HG03442 (cell line): ENCODE data around the gene LRCH2.
"Not testable (repeated sequence)": the region's sequence is repeated elsewhere in the genome, so short reads cannot be mapped to it uniquely, and the experiment has no call there.

Source experiments
- ATAC-seq: cut with Tn5 transposase; IDR thresholded peaks from one replicate; pipeline ENCODE4 v1.9.1; 2021; ENCODE audit warnings: mild to moderate bottlenecking, moderate library complexity; ENCODE audit not compliant: unreplicated experiment

Gene LRCH2, protein sequence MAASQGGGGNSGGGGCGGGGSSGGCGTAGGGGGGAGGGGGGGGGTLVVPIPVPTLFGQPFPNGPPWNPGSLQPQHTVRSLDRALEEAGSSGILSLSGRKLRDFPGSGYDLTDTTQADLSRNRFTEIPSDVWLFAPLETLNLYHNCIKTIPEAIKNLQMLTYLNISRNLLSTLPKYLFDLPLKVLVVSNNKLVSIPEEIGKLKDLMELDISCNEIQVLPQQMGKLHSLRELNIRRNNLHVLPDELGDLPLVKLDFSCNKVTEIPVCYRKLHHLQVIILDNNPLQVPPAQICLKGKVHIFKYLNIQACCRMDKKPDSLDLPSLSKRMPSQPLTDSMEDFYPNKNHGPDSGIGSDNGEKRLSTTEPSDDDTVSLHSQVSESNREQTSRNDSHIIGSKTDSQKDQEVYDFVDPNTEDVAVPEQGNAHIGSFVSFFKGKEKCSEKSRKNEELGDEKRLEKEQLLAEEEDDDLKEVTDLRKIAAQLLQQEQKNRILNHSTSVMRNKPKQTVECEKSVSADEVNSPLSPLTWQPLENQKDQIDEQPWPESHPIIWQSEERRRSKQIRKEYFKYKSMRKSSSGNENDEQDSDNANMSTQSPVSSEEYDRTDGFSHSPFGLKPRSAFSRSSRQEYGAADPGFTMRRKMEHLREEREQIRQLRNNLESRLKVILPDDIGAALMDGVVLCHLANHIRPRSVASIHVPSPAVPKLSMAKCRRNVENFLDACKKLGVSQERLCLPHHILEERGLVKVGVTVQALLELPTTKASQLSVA

DNA sequence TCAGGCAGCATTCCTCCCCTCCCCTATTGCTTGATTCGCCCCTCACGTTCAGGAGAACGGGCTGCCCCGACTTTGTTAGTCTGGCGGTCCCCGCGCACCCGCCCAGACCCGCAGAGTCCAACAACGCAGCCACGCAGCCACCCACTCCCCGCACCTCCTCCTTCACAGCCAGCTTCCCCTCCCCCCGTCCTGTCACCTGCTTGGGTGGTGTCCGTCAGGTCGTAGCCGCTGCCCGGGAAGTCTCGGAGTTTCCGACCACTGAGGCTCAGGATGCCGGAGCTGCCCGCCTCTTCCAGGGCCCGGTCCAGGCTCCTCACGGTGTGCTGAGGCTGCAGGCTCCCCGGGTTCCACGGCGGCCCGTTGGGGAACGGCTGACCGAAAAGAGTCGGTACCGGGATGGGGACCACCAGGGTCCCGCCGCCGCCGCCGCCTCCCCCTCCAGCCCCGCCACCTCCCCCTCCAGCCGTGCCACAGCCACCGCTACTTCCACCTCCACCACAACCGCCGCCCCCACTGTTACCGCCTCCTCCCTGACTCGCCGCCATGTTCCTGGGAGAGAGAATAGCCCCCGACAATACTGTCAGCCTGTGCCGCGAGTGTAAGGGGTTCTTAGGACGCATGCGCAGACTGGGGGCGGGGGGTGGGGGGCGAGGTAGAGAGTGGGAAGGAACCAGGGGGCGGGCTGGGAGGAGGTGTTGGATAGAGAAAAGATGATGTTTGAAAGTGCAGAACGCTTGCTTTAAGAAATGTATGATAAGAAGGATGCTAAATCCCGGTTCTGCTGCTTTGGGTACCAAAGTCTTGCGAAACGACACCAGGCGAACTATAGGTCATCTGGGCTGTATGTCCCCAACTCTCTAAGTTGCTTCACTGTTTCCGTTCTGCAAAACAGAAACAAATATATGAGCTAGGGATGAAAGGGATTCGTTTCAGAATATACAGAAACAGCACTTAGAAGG is at the start of gene LRCH2:
Gene LRCH2 (minus strand): TSS at position 600 of the 959 bp plus-strand sequence. CDS start 55 bp downstream, at position 545.
- ATAC-seq, result no peak

DNA sequence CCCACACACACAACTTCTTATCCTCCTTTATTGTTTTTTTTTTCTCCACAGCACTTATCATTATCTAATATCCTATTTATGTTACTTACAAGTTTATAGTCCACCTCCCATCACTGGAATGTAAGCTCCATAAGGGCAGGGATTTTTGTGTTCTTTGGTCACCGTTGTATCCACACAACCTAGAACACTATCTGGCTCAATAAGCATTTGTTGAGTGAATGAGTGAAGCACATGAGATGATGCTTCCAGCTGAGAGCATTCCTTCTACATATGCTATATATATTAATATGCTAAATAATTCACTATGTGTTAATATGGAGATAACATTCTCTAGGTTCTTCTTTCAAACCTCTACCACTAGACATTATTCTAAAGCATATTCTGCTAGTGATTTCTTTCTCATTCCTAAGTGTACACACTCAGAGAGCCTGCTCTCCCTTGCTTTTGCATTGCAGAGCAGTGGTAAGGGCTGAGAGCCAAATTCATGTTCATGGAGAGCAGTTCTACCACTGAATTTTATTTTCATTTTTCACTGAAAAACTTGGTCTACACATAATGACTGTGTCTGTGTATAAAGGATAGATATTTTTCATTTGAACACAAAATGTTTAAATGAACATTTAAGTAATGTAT is 35.3 kb upstream of the LRCH2 start:
- no peak for ATAC-seq

DNA sequence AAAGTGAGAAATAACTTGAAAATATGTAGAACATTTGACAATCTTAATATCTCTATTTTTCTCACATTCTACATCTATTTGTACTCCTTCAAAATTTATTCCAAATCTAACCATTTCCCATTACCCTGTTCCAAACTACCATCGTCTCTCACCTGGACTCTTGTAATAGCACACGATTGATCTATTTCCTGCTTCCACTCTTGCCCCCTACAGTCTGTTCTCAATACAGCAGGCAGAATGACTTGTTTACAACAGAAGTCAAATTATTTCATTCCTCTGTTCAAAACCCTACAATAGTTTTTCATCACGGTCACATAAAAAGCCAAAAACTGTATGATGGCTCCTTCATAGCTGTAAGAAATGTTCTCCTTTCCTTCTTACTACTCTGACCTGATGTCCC is 34.5 kb upstream of the LRCH2 start:
- ATAC-seq, result no peak

DNA sequence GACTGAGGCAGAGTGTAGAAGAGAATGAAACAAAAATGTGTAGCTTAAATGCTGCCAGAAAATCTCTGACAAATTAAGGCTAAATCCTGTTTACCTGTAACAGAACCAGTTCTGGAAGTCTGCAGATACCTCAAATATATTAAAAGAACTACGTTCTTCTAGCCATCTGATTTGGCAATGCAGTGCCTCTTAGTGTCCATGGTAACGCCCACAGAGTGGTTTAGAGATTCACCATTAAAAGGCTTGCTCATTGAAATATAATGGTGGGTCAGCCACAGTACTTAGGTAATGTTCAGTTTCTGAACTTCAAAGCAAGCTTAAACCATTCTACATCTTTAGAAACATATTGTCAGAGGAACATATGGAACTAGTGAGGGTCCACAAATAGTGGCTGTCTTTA is 32.4 kb upstream of the LRCH2 start:
- ATAC-seq, result no peak

DNA sequence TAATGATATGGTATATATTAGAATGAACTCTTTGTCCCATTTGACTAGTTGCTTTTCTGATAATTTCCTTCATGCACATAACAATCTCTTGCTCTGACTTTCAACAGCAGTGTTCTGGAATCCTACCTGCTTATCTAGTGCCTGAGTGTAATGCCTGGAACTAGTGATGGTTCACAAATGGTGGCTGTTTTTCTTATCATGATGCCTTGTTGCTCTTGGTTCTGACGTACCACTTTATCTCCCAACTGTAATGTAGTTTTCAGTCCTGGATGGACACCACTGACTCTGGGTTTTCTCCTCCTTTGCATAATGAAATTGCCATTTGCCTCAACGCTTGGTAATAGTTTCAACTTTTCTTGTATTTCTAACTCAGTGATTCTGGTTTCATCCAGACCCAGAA is 30.1 kb upstream of the LRCH2 start:
- ATAC-seq, result no peak

DNA sequence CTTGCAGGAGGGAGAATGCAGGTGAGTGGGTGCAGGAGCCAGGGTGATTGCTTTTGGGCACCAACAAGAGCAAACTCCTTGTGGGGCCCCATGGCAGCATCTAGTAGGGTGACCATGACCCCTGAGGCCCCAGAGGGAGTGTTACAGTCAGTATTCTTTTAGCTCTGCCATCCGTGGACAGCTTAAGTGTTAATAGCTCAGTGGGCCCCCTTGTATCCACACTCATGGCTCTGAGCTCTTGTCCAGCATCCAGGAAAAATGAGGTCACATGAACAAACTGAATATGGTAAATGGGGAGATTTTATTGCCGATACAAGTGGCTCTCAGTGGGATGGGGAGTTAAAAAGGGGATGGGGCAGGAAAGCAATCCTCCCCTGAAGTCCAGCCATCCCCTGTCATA is 27.3 kb upstream of the LRCH2 start:
- ATAC-seq, result no peak

DNA sequence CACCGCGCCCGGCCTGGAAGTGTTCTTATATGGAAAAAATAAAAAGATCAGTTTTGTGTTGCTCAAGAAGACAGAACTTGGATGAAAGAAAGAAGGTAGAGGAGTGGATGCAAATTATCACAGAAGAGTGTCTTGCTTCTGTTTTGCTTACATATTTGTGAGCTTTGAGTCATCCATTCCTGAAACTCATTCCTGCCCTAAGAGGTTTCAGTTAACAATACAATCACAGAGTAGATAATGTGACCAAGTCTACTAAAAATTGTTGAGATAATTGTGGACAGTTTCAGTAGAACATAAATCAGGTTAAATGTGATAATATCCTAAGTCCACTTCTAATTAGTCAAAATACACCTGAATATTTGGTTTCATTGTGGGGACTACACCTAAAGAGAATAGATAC is 26.4 kb upstream of the LRCH2 start:
- no peak for ATAC-seq

DNA sequence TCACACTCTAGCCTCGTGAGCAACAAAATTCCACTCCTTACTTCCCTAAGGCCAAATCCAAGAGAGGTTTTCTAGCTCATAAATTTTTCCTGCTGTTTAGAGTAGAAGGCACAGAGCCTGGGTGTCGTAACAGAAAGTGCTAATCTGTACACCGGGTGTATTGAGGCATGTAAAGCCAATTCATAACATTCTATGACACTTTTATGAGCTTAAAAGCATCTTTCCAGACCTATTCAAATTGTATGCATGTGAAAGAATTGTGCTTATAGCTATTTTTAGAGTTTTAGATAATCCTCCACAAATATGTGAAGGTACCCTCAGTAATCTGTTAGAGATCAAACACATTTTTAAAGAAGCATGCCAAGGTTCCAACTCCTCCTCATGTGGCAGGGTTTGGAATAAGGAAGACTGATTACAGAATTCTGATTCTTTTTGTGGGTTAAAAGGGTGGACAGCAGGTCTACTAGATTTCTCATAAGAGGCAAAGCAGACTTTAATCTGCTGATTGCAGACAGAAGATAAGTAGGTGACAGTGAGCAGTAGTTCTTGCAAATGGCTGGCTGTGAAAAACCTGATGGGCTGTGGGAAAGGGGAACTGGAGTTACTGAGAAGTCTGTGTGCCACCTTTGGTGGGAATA is 25.5 kb upstream of the LRCH2 start:
- ATAC-seq, result no peak

DNA sequence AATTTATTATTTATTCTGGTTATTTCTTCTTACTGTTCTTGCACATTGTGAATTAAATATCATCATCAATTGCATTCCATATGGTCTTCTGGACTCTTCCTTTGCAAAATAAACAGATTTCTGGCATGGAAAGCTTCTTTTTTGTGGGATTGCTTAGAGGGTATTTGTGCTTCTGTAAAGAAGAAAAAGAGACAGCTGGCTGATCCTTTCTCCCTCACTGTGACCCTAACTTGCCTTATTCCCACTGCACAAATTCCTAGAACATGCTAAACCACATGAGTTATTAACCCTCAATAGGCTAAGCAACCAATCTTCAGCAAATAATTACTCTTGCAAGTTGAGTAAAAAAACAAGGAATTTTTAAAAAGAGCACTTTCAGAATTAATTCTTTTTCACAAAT is 23.8 kb upstream of the LRCH2 start:
- no peak for ATAC-seq

DNA sequence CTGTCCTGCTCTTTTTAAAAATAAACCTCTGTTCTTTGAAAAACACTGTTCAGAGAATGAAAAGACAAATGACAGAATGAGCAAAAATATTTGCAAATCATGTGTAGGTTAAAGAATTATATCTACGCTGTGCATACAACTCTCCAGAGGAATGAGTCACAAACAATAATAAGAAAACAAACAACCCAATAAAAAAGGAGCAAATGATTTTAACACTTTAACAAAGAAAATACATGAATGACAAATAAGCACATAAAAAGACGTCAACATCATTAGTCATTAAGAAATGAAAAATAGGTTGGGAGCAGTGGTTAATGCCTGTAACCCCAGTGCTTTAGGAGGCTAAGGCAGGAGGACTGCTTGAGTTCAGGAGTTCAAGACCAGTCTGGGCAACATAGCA is 21.1 kb upstream of the LRCH2 start:
- ATAC-seq, result no peak

DNA sequence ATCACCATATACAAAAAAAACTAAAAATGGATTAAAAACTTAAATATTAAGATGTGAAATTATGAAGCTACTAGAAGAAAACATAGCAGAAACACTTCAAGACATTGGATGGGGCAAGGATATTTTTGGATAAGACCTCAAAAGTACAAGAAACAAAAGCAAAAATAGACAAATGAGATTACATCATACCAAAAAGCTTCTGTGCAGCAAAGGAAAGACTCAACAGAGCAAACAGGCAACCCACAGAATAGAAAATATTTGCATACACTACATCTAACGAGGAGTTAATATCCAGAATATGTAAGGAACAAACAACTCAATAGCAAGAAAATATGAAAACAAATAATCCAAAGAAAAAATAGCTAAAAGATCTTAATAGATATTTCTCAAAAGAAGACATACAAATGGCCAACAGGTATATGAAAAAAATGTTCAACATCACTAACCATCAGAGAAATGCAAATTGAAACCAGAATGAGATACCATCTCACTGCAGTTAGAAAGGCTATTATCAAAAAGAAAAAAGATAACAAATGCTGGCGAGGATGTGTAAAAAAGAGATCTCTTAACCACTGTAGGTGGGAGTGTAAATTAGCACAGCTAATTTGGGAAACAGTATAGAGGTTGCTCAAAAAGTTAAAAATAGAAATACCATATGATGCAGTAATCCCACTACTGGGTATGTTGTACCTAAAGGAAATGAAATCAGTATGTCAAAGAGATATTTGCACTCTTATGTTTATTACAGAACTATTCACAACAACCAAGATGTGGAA is 17.8 kb upstream of the LRCH2 start:
- ATAC-seq, result peak; percentile 77

DNA sequence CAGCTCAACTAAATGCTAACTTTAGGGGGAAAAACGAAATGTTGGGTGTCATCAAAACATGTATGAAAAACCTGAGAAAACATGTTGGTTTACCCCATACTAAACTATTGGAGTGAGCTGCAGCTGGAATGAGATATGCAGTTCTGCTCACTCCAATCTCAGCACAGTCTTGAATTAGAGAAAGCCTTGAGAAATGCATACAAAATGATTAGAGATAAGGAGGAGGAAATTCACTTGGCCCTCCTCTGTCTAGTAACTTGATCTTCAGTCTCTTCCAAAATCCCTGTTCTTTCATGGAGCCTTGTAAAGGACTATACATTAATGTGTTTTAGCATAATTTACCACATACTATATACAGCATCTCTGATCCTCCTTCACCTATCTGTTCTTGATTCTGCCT is 3.2 kb upstream of the LRCH2 start:
- ATAC-seq, result no peak

DNA sequence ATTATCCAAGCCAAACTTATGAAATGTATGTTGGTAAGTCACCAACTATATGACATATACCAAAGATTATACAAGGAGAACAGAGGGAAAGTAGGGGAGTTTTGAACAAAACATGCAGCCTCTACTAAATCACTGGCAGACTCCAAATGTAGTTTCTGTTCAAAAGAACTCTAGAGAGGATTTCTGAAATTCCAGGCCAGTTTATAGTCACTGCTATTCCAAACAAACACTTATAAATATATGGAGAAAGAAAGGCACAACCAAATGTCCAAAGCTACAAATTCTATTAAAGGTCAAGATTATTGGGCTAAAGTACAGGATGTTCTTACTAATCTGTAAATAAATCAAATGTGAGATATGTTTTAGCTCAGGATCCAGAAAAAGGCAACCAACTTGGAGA is 2.7 kb upstream of the LRCH2 start:
- ATAC-seq, result no peak

DNA sequence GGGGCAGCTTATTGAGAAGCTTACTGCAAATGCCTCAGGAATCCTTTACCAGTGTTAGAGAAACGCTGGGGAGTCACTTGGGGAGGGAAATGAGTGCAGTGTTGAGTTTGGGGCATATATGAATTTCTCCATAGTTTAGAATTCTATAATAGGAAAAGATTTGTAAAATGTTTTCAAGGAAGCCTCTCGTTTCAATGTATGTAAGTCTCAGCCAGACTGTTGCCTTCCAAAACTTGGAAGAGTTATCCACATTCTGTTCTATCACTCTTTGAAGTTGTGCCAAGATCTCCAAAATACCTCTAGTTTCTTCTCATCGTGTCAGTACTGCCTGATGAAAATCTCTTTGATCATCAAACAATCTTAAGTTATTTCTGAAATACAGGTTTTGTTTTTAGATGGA is 565 bp upstream of the LRCH2 start:
- no peak for ATAC-seq

DNA sequence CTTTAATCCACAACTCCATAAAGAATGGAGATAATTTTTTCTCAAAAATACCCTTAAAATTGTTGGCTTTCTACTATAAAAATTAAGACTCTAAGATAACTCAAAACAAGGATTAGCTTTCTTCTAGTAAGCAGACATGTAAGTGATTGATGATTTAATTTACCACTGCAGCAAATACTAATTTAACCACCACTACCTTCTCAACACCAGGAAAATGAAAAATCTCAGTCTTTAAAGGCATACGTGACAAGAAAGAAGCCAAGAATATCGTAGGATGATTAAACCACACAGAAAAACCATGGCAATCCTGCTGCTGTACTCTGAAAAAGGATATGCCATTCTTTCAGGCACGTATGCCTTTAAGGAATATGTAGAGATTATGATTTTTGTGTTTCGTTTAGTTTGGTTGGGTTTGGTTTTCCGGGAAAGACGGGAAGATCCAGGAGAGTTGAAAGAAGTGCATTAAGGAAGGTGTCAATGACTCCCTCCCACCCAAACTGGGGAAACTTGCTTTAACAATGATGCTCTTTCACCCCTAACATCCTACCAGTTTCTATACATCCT is 881 bp downstream of the LRCH2 start:
- no peak for ATAC-seq

DNA sequence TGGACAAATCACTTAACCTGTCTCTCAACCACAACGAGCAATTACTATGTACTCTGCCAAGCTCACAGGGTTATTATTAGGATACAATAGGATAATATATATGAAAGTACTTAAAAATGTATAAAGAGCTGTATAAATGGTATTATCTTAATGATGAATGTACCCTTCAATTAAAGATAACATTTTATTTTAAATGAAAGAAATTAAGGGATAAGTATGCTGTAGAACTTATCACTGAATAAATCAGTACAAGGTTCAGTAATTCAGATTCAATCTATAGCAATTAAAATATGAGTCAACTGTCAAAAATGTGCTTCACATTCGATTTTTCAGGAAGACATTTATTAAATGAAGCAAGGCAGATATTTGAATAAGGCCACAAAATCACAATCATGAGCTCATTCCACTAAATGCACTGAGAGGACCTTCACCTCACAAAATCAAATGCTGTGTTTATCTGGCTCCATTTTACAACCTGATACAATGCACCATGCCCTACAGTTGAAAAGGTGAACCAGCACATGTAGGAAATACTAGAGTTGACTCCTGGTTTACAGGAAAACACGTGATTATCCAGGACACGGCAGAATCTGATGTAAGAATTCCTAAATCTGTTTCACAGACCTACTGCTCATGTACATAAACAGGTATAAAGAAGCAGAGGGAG is 4.4 kb downstream of the LRCH2 start:
- no peak for ATAC-seq

DNA sequence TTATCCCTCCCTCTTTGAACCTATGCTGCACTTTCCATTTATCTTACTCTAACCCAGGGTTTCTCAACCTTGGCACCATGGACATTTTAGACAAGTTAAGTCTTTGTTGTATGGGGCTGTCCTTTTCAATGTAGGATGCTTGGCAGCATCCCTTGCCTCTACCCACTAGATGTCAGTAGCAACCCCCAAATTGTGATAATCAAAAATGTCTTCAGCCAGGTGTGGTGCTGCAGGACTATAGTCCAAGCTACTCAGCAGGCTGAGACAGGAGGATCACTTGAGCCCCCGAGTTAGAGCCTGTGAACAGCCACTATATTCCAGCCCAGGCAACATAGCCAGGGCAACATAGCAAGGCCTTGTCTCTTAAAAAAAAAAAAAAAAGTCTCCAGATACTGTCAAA is 7.0 kb downstream of the LRCH2 start:
- no peak for ATAC-seq

DNA sequence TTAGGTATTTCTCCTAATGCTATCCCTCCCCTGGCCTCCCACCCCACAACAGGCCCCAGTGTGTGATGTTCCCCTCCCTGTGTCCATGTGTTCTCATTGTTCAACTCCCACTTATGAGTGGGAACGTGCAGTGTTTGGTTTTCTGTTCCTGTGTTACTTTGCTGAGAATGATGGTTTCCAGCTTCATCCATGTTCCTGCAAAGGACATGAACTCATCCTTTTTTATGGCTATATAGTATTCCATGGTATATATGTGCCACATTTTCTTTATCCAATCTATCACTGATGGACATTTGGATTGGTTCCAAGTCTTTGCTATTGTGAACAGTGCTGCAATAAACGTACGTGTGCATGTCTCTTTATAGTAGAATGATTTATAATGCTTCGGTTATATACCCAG is 16.6 kb downstream of the LRCH2 start:
- ATAC-seq, result not testable (repeated sequence)

DNA sequence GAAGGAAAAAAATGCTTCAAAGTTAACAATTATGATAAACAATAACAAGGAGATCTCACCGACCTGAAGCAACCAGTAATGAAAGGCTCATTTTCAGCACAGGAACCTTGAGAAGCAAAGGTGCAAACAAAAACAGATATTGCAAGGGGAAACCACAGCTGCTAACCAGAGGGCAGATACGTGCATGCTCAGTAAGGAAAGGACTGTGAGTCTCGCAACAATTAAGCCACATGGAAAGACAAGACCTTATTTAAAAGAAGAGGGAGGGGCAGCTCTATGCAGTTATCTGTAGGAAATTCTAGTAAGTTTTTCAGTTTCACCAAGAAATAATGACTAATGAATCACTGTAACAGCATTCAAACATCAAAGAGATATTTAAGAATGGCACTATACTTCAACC is 19.3 kb downstream of the LRCH2 start:
- no peak for ATAC-seq
